ENCODE data around the gene EMX2.
A peak's percentile ranks its signal among the peaks of the same experiment; 100 is the strongest.

Gene EMX2

GRCh38 chr10:117535298-117536071 is 7.1 kb upstream of the EMX2 start:
- H3K4me3 Mint-ChIP-seq, result no peak overlapping the region
- ATAC-seq (replicated peaks; ENCODE audit: extremely low read depth, poor library complexity, severe bottlenecking), result no peak
- no peaks in the 10 kb centered on the region for H3K36me3 Mint-ChIP-seq (ENCODE audit: insufficient read depth)
- H3K27me3 Mint-ChIP-seq, result peaks cover 80% of the 10 kb centered on the region
- H3K4me1 Mint-ChIP-seq, result no peaks in the 10 kb centered on the region
- DNase-seq (ENCODE audit: low spot score in 2 of 2), result no peak
- no peak overlapping the region for H3K27ac Mint-ChIP-seq (ENCODE audit: low read depth)
- H3K9me3 Mint-ChIP-seq, result no peaks in the 10 kb centered on the region

- no peaks in the 10 kb centered on the region for H3K36me3 Mint-ChIP-seq (ENCODE audit: insufficient read depth)
- ATAC-seq (replicated peaks; ENCODE audit: extremely low read depth, poor library complexity, severe bottlenecking) (no peak), DNase-seq (ENCODE audit: low spot score in 2 of 2) (no peak)
- no peaks in the 10 kb centered on the region for H3K4me1 Mint-ChIP-seq
- H3K27me3 Mint-ChIP-seq, result peaks cover 80% of the 10 kb centered on the region
- no peaks in the 10 kb centered on the region for H3K9me3 Mint-ChIP-seq
- no peak overlapping the region for H3K4me3 Mint-ChIP-seq
- no peak overlapping the region for H3K27ac Mint-ChIP-seq (ENCODE audit: low read depth)
Measured at GRCh38 chr10:117536072-117536865, 6.3 kb upstream of the EMX2 start.

DNA sequence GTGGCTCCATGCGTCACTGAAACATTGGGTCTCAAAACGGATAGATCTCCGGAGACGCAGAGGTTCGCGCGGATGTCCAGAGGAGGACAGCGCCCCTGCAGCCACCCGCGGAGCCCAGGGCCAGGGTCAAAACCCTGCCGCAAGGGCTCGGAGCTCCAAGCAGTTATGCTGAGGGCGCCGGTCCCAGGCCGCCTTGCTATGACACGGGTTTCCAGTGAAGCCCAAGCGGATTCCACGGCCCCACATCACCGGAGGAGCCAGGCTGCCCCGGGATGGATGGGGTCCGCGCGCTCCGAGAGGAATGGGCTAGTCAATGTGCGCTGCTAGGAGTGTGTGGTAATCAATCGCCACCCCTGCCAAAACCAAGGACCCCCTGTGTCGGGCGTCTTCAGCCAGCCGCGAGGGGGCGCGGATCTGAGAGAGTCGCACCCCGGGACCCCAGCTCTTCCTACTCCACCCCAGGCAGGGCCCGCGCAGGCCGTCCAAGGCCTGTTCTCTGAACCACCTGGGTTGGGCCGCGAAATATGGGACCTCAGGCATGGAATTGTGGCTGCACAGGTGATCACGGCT is 5.6 kb upstream of the EMX2 start:
- Mint-ChIP-seq H3K27ac (ENCODE audit: low read depth) (no peak overlapping the region), H3K4me3 (no peak overlapping the region), H3K36me3 (ENCODE audit: insufficient read depth) (no peaks in the 10 kb centered on the region), H3K4me1 (peaks cover 5% of the 10 kb centered on the region), H3K9me3 (no peaks in the 10 kb centered on the region), H3K27me3 (peaks cover 80% of the 10 kb centered on the region)
- ATAC-seq (replicated peaks; ENCODE audit: extremely low read depth, poor library complexity, severe bottlenecking), result no peak
- DNase-seq (ENCODE audit: low spot score in 2 of 2), result no peak

DNA sequence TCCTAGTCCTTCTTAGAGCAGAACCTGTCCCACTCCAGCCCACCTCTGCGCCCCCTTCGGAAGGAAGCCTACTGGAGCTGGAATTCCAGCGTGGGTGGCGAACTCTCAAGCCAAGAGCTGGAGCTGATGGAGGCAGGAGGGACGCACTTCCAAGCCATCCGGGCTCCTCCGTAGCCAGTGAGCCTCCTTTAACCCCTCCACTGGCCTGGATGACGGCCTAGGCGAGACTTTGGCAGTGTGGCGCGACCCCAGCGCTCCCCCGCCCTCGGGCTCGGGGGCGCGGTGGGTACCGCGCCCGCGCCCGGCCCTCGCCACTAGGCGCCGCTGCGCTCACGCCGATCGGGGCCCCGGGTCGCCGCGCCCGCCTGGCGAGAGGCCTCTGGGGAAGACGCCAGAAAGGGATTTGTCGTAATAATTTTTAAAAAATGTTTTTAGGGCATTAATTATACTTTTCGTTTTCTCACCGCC is 5.1 kb upstream of the EMX2 start:
- Mint-ChIP-seq H3K4me3 (no peak overlapping the region), H3K36me3 (ENCODE audit: insufficient read depth) (no peaks in the 10 kb centered on the region), H3K4me1 (peaks cover 5% of the 10 kb centered on the region), H3K9me3 (no peaks in the 10 kb centered on the region), H3K27me3 (peaks cover 78% of the 10 kb centered on the region), H3K27ac (ENCODE audit: low read depth) (no peak overlapping the region)
- DNase-seq (ENCODE audit: low spot score in 2 of 2) (no peak), ATAC-seq (replicated peaks; ENCODE audit: extremely low read depth, poor library complexity, severe bottlenecking) (no peak)

GRCh38 chr10:117537904-117538524 is 4.5 kb upstream of the EMX2 start:
- ATAC-seq (replicated peaks; ENCODE audit: extremely low read depth, poor library complexity, severe bottlenecking) (no peak), DNase-seq (ENCODE audit: low spot score in 2 of 2) (no peak)
- Mint-ChIP-seq H3K27me3 (peaks cover 72% of the 10 kb centered on the region), H3K4me1 (peaks cover 5% of the 10 kb centered on the region), H3K27ac (ENCODE audit: low read depth) (no peak overlapping the region), H3K36me3 (ENCODE audit: insufficient read depth) (no peaks in the 10 kb centered on the region), H3K9me3 (no peaks in the 10 kb centered on the region), H3K4me3 (no peak overlapping the region)

GRCh38 chr10:117539361-117539773 is 3.2 kb upstream of the EMX2 start:
- peaks cover 5% of the 10 kb centered on the region for H3K4me1 Mint-ChIP-seq
- no peak overlapping the region for H3K27ac Mint-ChIP-seq (ENCODE audit: low read depth)
- H3K9me3 Mint-ChIP-seq, result no peaks in the 10 kb centered on the region
- H3K27me3 Mint-ChIP-seq, result peaks cover 68% of the 10 kb centered on the region
- H3K4me3 Mint-ChIP-seq, result no peak overlapping the region
- DNase-seq (ENCODE audit: low spot score in 2 of 2), result no peak
- no peaks in the 10 kb centered on the region for H3K36me3 Mint-ChIP-seq (ENCODE audit: insufficient read depth)
- no peak for ATAC-seq (replicated peaks; ENCODE audit: extremely low read depth, poor library complexity, severe bottlenecking)

GRCh38 chr10:117539903-117540639 is 2.5 kb upstream of the EMX2 start:
- Mint-ChIP-seq H3K27me3 (peaks cover 73% of the 10 kb centered on the region), H3K4me3 (no peak overlapping the region), H3K36me3 (ENCODE audit: insufficient read depth) (no peaks in the 10 kb centered on the region), H3K9me3 (no peaks in the 10 kb centered on the region), H3K27ac (ENCODE audit: low read depth) (no peak overlapping the region), H3K4me1 (peaks cover 5% of the 10 kb centered on the region)
- DNase-seq (ENCODE audit: low spot score in 2 of 2) (no peak), ATAC-seq (replicated peaks; ENCODE audit: extremely low read depth, poor library complexity, severe bottlenecking) (no peak)

DNA sequence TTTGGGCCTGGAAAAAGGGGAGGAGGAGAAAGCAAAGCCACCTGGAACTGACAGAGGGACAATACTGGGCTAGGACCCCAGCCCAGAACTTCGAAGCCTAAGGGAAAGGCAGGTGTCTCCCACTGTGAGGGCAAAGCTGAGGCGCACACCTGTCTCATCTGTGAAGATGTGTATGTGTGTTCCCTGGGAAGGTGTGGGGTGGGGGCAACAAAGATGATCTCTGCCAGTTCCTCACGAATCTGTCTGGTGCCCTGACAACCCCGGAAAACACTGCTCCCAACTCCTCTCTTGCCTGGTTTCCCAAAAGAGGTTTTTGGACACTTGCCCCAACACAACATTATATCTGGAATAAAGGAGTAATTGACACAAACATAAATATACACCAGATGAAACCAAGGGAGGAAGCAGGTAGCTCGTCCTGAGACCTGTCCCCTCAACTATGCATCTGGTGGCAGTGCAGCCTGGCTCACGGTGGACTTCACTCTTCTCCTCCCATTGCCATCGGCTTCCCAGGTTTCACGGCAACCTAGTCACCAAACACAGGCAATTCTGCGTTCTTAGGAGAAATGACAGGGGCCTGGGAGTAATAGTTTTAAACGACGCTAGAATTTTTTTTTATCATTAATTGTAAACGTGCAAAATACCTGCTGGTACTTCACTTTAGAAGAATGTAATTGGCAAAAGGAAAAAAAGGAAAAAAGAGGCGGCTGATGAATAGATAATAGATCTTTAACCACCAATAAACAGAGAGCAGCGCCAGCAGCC is 1.7 kb upstream of the EMX2 start:
- no peak for DNase-seq (ENCODE audit: low spot score in 2 of 2)
- H3K4me3 Mint-ChIP-seq, result no peak overlapping the region
- no peaks in the 10 kb centered on the region for H3K9me3 Mint-ChIP-seq
- H3K27me3 Mint-ChIP-seq, result peaks cover 76% of the 10 kb centered on the region
- no peak for ATAC-seq (replicated peaks; ENCODE audit: extremely low read depth, poor library complexity, severe bottlenecking)
- H3K36me3 Mint-ChIP-seq (ENCODE audit: insufficient read depth), result no peaks in the 10 kb centered on the region
- H3K4me1 Mint-ChIP-seq, result peaks cover 6% of the 10 kb centered on the region
- H3K27ac Mint-ChIP-seq (ENCODE audit: low read depth), result no peak overlapping the region

- H3K27me3 Mint-ChIP-seq, result peaks cover 76% of the 10 kb centered on the region
- H3K4me1 Mint-ChIP-seq, result peaks cover 10% of the 10 kb centered on the region
- no peak for DNase-seq (ENCODE audit: low spot score in 2 of 2)
- H3K27ac Mint-ChIP-seq (ENCODE audit: low read depth), result no peak overlapping the region
- no peaks in the 10 kb centered on the region for H3K9me3 Mint-ChIP-seq
- H3K4me3 Mint-ChIP-seq, result peak overlapping the region; percentile 51
- no peak for ATAC-seq (replicated peaks; ENCODE audit: extremely low read depth, poor library complexity, severe bottlenecking)
- H3K36me3 Mint-ChIP-seq (ENCODE audit: insufficient read depth), result no peaks in the 10 kb centered on the region
Measured at GRCh38 chr10:117541405-117541908, 1.1 kb upstream of the EMX2 start.

- peak overlapping the region; percentile 51 for H3K4me3 Mint-ChIP-seq
- H3K27ac Mint-ChIP-seq (ENCODE audit: low read depth), result no peak overlapping the region
- peaks cover 76% of the 10 kb centered on the region for H3K27me3 Mint-ChIP-seq
- no peak for ATAC-seq (replicated peaks; ENCODE audit: extremely low read depth, poor library complexity, severe bottlenecking)
- no peaks in the 10 kb centered on the region for H3K36me3 Mint-ChIP-seq (ENCODE audit: insufficient read depth)
- no peak for DNase-seq (ENCODE audit: low spot score in 2 of 2)
- H3K9me3 Mint-ChIP-seq, result no peaks in the 10 kb centered on the region
- peaks cover 10% of the 10 kb centered on the region for H3K4me1 Mint-ChIP-seq
Measured at GRCh38 chr10:117541909-117542705, 439 bp upstream of the EMX2 start.
